NCI-H1105 (cell line): ENCODE results near the gene MRPL28.
"Not testable (repeated sequence)": the region's sequence is repeated elsewhere in the genome, so short reads cannot be mapped to it uniquely, and the experiment has no call there.

Source experiments
- DNase-seq: peaks from one replicate; lab custom pipeline; 2025; lab: John Stamatoyannopoulos, UW

Gene MRPL28

DNA sequence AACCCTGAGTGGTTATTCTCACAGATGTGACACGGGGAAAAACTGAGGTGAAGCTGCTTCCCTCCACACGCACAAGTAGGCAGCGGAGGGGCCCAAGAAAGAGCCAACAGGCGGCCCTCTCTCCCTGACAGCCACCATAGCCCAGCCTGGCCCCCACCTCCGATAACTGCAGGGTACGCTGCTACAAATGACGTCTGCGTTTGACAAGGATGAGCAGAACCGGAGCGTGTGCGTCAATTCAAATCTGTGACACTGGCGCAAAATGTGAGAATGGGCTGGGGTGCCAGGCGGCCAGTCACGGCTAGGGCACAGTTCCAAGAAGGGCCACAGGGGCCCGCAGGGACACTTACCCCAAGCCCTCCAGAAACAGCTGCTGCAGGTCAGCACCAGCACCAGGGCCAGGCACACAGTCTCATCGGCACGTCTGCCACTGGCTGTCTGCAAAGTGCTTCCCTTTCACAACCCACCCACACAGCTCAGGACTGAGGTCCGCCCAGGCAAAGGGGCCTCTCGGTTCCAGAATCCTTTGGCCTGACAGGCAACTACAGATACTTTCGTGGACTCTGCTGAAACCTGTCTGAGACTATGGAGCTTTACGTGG, 32.3 kb downstream of the MRPL28 start:
- no peak for DNase-seq

- no peak for DNase-seq
These were observed 32.9 kb downstream of the MRPL28 start for GRCh38 chr16:337437-337836.

GRCh38 chr16:336269-336668, 34.1 kb downstream of the MRPL28 start:
- no peak for DNase-seq

- DNase-seq = not testable (repeated sequence)
These were observed 35.3 kb downstream of the MRPL28 start for GRCh38 chr16:334861-335632.

GRCh38 chr16:334164-334832, 36.0 kb downstream of the MRPL28 start:
- DNase-seq = not testable (repeated sequence)

DNA sequence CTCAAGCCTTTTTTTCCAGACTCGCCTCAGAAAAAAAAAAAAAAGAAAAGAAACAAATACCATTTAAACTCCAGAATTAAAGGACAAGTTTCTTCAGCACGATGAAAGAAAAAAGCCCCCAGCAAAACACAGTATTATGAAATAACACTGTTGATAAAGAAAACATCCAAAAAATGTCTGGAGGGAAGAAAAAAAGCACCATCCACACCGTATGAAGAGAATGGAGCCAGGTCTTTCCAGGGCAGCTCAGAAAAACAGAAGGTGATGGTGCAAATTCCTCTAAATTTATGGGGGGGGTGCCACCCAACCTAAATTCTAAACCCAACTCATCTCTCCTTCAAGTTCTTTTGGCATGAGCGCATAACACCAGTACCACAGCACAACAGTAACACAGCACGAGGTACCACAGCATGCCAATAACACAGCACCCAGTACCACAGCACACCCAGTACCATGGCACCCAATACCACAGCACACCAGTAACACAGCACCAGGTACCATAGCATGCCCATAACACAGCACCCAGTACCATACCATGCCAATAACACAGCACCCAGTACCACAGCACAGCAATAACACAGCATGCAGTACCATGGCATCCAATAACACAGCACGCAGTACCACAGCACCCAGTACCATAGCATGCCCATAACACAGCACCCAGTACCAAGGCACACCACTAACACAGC, 36.8 kb downstream of the MRPL28 start:
- no peak for DNase-seq

GRCh38 chr16:331181-331814, 39.0 kb downstream of the MRPL28 start:
- DNase-seq = not testable (repeated sequence)

GRCh38 chr16:330741-331140, 39.6 kb downstream of the MRPL28 start:
- DNase-seq = no peak

DNA sequence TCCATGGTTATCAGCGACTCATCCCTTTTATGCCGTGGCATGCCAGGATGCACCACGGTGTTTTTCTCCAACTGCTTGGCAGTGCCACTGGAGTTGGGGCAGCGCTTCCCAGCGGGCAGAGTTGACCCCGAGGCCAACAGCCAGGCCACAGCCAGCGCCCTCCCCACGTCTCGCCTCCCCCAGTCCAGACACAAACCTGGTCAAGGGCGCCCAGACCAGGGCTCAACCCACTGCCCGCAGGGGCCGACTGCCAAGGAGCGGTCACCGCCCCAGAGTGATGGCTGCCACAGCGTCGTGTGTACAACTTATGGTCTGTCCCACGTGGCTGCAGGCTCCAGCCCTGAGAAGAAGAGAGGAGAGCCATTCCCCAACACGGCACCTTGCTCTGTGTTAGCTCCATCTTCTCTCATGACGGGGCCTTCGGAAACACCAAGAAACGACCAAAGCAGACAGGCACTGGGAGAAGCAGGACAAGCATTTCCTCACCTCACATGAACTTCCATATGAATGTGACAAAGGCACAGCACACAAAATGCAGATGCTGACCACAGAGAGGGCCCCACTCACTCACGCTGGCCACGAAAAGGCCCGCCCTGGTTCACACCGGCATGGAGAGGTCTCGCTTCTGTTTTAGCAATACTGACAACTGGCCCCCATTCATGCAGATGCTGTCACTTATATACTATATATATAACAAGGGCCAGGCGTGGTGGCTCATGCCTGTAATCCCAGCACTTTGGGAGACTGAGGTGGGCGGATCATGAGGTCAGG, 44.8 kb downstream of the MRPL28 start:
- no peak for DNase-seq

DNA sequence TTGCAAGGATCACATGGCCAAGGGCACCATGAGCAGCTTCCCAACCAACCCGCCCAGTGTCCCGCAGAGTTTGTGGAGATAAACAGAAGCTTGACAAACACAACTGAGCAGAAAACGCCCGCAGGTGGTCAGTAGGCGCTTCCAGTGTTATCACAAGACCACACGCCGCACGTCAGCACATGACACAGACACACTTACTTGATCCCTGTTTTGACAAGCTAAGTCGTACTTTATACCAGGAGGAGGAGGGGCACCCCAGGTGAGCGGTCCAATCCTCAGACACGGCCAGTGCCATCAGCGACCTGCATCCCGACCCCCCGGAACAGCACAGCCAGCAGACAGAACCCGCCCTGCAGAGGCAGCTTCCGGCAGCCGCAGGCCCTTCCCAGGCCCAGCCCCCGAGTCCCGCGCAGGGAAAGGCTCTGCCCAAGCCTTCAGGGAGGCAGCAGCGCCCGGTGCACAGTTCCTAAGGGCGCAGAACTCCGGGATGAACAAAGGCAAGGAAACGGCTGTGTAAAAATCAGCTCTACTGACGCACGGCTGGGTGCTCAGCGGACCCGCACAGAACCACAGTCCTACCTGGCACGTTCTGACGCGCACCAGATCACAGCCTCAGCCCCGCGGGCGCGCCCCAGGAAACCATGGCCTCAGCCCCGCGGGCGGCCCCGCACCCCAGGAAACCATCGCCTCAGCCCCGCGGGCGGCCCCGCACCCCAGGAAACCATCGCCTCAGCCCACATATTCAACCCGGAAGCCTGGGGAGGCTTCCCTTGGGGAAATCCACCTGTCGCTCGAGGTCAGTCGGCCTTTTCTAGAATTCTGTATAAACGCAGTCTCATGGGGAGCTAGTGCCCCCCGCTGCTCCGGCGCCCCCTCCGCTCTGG, 45.6 kb downstream of the MRPL28 start:
- DNase-seq = no peak

DNA sequence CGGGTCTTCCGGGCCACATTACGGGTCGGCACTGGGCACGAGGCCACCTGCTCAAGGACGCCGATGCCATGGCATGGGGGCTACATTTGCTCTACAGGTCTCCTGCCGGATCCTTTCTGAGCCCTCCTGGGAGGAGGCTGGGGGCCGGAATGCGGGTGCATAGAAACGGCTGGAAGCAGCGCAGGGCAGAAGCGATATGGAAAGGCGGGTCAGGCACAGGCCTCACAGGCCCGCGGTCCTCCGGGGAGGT, 46.2 kb downstream of the MRPL28 start:
- no peak for DNase-seq

- DNase-seq = no peak
These were observed 47.7 kb downstream of the MRPL28 start for GRCh38 chr16:322476-323143.

DNA sequence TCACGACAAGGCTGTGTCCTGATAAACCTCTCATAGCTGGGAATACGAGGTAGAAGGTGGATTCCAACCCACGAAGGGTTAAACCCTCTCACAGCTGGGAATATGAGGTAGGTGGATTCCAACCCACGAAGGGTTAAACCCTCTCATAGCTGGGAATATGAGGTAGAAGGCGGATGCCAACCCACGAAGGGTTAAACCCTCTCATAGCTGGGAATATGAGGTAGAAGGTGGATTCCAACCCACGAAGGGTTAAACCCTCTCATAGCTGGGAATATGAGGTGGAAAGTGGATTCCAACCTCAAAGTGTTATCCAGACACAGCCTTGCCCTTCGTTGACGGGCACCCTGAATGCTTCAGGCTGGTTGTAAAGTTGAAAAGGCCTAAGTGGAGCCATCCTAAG, 48.8 kb downstream of the MRPL28 start:
- no peak for DNase-seq

GRCh38 chr16:320206-320605, 50.1 kb downstream of the MRPL28 start:
- DNase-seq = no peak

- no peak for DNase-seq
These were observed 51.7 kb downstream of the MRPL28 start for GRCh38 chr16:318628-319027.

GRCh38 chr16:317583-317982, 52.8 kb downstream of the MRPL28 start:
- DNase-seq = no peak
